GM04504 (cell line): Measurements from ENCODE around the gene PLXNB2.

Source experiments
- DNase-seq: peaks from one replicate; pipeline ENCODE4 v3.0.0-alpha.2; 2012; ENCODE audit warnings: low read depth

Gene PLXNB2

GRCh38 chr22:50264104-50264745, 43.2 kb downstream of the PLXNB2 start:
- DNase-seq, result no peak

GRCh38 chr22:50262973-50263617, 44.4 kb downstream of the PLXNB2 start:
- no peak for DNase-seq

- DNase-seq, result no peak
Measured at GRCh38 chr22:50262460-50262911, 45.0 kb downstream of the PLXNB2 start.

GRCh38 chr22:50261615-50262459, 45.6 kb downstream of the PLXNB2 start, which contains the start of gene MAPK12:
MAPK12 (minus strand) TSS chr22:50261683; CDS start chr22:50261509, 174 bp downstream.
- no peak for DNase-seq

- DNase-seq, result no peak
Measured at GRCh38 chr22:50260801-50261614, 46.4 kb downstream of the PLXNB2 start.

GRCh38 chr22:50260434-50260800, 47.0 kb downstream of the PLXNB2 start:
- DNase-seq, result no peak

GRCh38 chr22:50259302-50259701, 48.1 kb downstream of the PLXNB2 start:
- DNase-seq, result no peak

- DNase-seq, result no peak
Measured at GRCh38 chr22:50258361-50259292, 48.8 kb downstream of the PLXNB2 start.

- no peak for DNase-seq
Measured at GRCh38 chr22:50257451-50258360, 49.7 kb downstream of the PLXNB2 start.

GRCh38 chr22:50257041-50257440, 50.4 kb downstream of the PLXNB2 start:
- no peak for DNase-seq

GRCh38 chr22:50256258-50256862, 51.1 kb downstream of the PLXNB2 start:
- DNase-seq, result no peak

- DNase-seq, result no peak
Measured at GRCh38 chr22:50255607-50256006, 51.8 kb downstream of the PLXNB2 start.

- no peak for DNase-seq
Measured at GRCh38 chr22:50255099-50255498, 52.3 kb downstream of the PLXNB2 start.

- no peak for DNase-seq
Measured at GRCh38 chr22:50253941-50254340, 53.5 kb downstream of the PLXNB2 start.

- no peak for DNase-seq
Measured at GRCh38 chr22:50253046-50253915, 54.2 kb downstream of the PLXNB2 start.

- DNase-seq, result no peak
Measured at GRCh38 chr22:50252082-50253045, 55.1 kb downstream of the PLXNB2 start.

- no peak for DNase-seq
Measured at GRCh38 chr22:50251477-50252081, 55.9 kb downstream of the PLXNB2 start.
